PC-3 (cell line): Measurements from ENCODE around the gene THAP2. TPM values are rescaled to one million over a fixed set of nuclear protein-coding genes. Genes with fewer than 3 reads are reported as not detected.

Source experiments
- ATAC-seq: fragments of 200-7000 bp; cut with Tn5 transposase; 2 replicates; pipeline ENCODE4 v1.9.1; 2020; ENCODE audit warnings: mild to moderate bottlenecking, moderate library complexity
- BruUV-seq: library from RNA; stranded (reverse); fragments of 400-500 nt; replicated peaks from 2 replicates; lab custom pipeline; 2021; lab: Mats Ljungman, UMichigan
- CTCF ChIA-PET: fragments of 300-600 bp; sonication (Branson Sonifier 250); formaldehyde crosslinking; loops from one replicate; lab custom pipeline; 2022; ENCODE audit warnings: antibody characterized with exemption; lab: Charles Lee
- POLR2A ChIA-PET: fragments of 300-600 bp; sonication (Branson Sonifier 250); formaldehyde crosslinking; loops from one replicate; lab custom pipeline; 2022; ENCODE audit warnings: antibody characterized with exemption; ENCODE audit not compliant: unreplicated experiment; lab: Charles Lee
- DNase-seq: peaks from one replicate; pipeline ENCODE4 v3.0.0-alpha.2; 2015
- H2AFZ ChIP-seq: fragments of 300-600 bp; sonication (generic); 2 replicates; pipeline ENCODE4 v1.6.0; 2016; ENCODE audit warnings: antibody characterized with exemption, low read length
- H3F3A ChIP-seq: fragments of 300-600 bp; sonication (generic); one replicate; pipeline ENCODE4 v1.6.0; 2017; ENCODE audit warnings: antibody characterized with exemption, low read length, control low read depth, mild to moderate bottlenecking; ENCODE audit not compliant: unreplicated experiment
- H3K27ac ChIP-seq: fragments of 300-600 bp; sonication (generic); 2 replicates; pipeline ENCODE4 v1.5.1; 2016; ENCODE audit warnings: mild to moderate bottlenecking, low read length
- H3K27me3 ChIP-seq: fragments of 300-600 bp; sonication (generic); 2 replicates; pipeline ENCODE4 v1.6.1; 2016; ENCODE audit warnings: low read length, mixed read lengths
- H3K36me3 ChIP-seq: fragments of 300-600 bp; sonication (generic); 2 replicates; pipeline ENCODE4 v1.6.1; 2016; ENCODE audit warnings: low read depth, mixed run types, low read length, mixed read lengths
- H3K4me1 ChIP-seq: fragments of 300-600 bp; sonication (generic); 2 replicates; pipeline ENCODE4 v1.5.1; 2016; ENCODE audit warnings: low read length; ENCODE audit not compliant: insufficient read depth
- H3K4me2 ChIP-seq: fragments of 300-600 bp; sonication (generic); 2 replicates; pipeline ENCODE4 v1.6.0; 2016; ENCODE audit warnings: low read length
- H3K4me3 ChIP-seq: fragments of 300-600 bp; sonication (generic); 2 replicates; pipeline ENCODE4 v1.5.1; 2016; ENCODE audit warnings: mild to moderate bottlenecking, low read length, mixed read lengths
- H3K79me2 ChIP-seq: fragments of 300-600 bp; sonication (generic); 2 replicates; pipeline ENCODE4 v1.6.1; 2017; ENCODE audit warnings: low read length, mixed read lengths
- H3K9ac ChIP-seq: fragments of 300-600 bp; sonication (generic); 2 replicates; pipeline ENCODE4 v1.6.0; 2016; ENCODE audit warnings: mild to moderate bottlenecking, low read length
- H3K9me2 ChIP-seq: fragments of 300-600 bp; sonication (generic); replicated peaks from 2 replicates; pipeline ENCODE4 v1.6.1; 2016; ENCODE audit warnings: mixed run types, low read length, mixed read lengths
- H3K9me3 ChIP-seq: fragments of 300-600 bp; sonication (generic); 2 replicates; pipeline ENCODE4 v1.6.1; 2016; ENCODE audit warnings: low read length, mixed read lengths
- H4K20me1 ChIP-seq: fragments of 300-600 bp; sonication (generic); 2 replicates; pipeline ENCODE4 v1.6.1; 2016; ENCODE audit warnings: low read length, mixed read lengths
- CTCF ChIP-seq: fragments of 300-600 bp; sonication (generic); conservative IDR thresholded peaks from 2 replicates; pipeline ENCODE4 v1.5.1; 2017; ENCODE audit warnings: antibody characterized with exemption, low read depth, mild to moderate bottlenecking, low read length
- EZH2 ChIP-seq: fragments of 300-600 bp; sonication (generic); IDR thresholded peaks from one replicate; pipeline ENCODE4 v1.6.1; 2017; ENCODE audit warnings: antibody characterized with exemption, mild to moderate bottlenecking, low read length; ENCODE audit not compliant: unreplicated experiment
- EZH2phosphoT487 ChIP-seq: fragments of 300-600 bp; sonication (generic); IDR thresholded peaks from 2 replicates; pipeline ENCODE4 v1.6.1; 2018; ENCODE audit warnings: mild to moderate bottlenecking, antibody characterized with exemption, low read length, borderline replicate concordance
- intact Hi-C: fragments of 100-400 bp; cut with micrococcal nuclease; formaldehyde crosslinking; loops from 2 replicates; pipeline ENCODE4 v1.9.0; 2023
- total RNA-seq: library from RNA; depleted of rRNA; stranded (reverse); fragments of >200 nt; gene quantifications from 2 replicates; pipeline ENCODE4 v1.2.3, GENCODE V29; 2014

The THAP2 gene
- total RNA-seq, 1 experiment from 2014 or later, result 1.2 TPM

- Histone ChIP-seq H3K36me3 (no peaks in the 10 kb centered on the region), H3K4me1 (peaks cover 25% of the 10 kb centered on the region), H2AFZ (no peak overlapping the region), H3K27ac (no peak overlapping the region), H4K20me1 (no peaks in the 10 kb centered on the region), H3K4me2 (no peak overlapping the region), H3K4me3 (no peak overlapping the region), H3K9ac (no peak overlapping the region), H3K27me3 (no peaks in the 10 kb centered on the region), H3K9me3 (no peaks in the 10 kb centered on the region), H3K9me2 (no peaks in the 10 kb centered on the region), H3K79me2 (peaks cover 19% of the 10 kb centered on the region), H3F3A (no peaks in the 10 kb centered on the region)
- ATAC-seq (no peak), DNase-seq (no peak)
- BruUV-seq, result no TSS peak
- TF ChIP-seq EZH2phosphoT487 (no peak), CTCF (no peak), EZH2 (no peak)
- intact Hi-C loops, result no loop called here
- ChIA-PET POLR2A (no interaction called here), CTCF (interaction anchor here (0.6 kb wide), 1 partner anchor 21 kb away, joined by 4 read pairs; no protein-coding TSS in a partner anchor)
Measured at GRCh38 chr12:71684081-71684480, 20.0 kb downstream of the THAP2 start.

- H3K36me3 ChIP-seq, result no peaks in the 10 kb centered on the region
Measured at GRCh38 chr12:71685312-71685906, 21.3 kb downstream of the THAP2 start.

More at GRCh38 chr12:71685312-71685906, 21.3 kb downstream of the THAP2 start:
- Histone ChIP-seq H3K4me3 (peak overlapping the region; percentile 69), H2AFZ (peak overlapping the region; percentile 91), H3K9me3 (no peaks in the 10 kb centered on the region), H3K27ac (peak overlapping the region; percentile 67), H3K9ac (peak overlapping the region; percentile 83), H3F3A (no peaks in the 10 kb centered on the region), H3K4me1 (peaks cover 25% of the 10 kb centered on the region), H3K79me2 (peaks cover 19% of the 10 kb centered on the region), H3K27me3 (no peaks in the 10 kb centered on the region), H3K4me2 (peak overlapping the region; percentile 90), H3K9me2 (no peaks in the 10 kb centered on the region), H4K20me1 (no peaks in the 10 kb centered on the region)
- no peak for DNase-seq
- ATAC-seq, result no peak
- BruUV-seq, result TSS peak; percentile 82
- CTCF ChIA-PET, result interaction anchor here (0.6 to 1.9 kb wide), 5 partner anchors 22 to 69 kb away, joined by 3 to 24 read pairs (median 5); partner anchors contain the start of genes RAB21 and ZFC3H1
- POLR2A ChIA-PET, result interaction anchor here (0.5 to 1.2 kb wide), 3 partner anchors 21 to 1999 kb away, joined by 3 to 8 read pairs (median 3); partner anchors contain the start of gene THAP2
- intact Hi-C loops, result no loop called here
- TF ChIP-seq CTCF, result no peak
- no peak for TF ChIP-seq EZH2phosphoT487
- TF ChIP-seq EZH2, result no peak
